Type B pancreatic cell (in vitro differentiated cells): ENCODE measurements around the gene MS4A10. TPM values are rescaled to one million over a fixed set of nuclear protein-coding genes. Genes with fewer than 3 reads are reported as not detected.

Experiments
- DNase-seq: peaks from one replicate; pipeline ENCODE4 v3.0.0; 2021; ENCODE audit warnings: mixed read lengths; ENCODE audit not compliant: unreplicated experiment; ENCODE audit errors: extremely low spot score
- H3K27ac Mint-ChIP-seq: 2 replicates; pipeline ENCODE4 v1.8.0; 2021; ENCODE audit warnings: mild to moderate bottlenecking, mixed read lengths
- H3K27me3 Mint-ChIP-seq: 2 replicates; pipeline ENCODE4 v1.8.0; 2021; ENCODE audit warnings: mixed read lengths
- H3K36me3 Mint-ChIP-seq: 2 replicates; pipeline ENCODE4 v1.8.0; 2021; ENCODE audit warnings: mixed read lengths
- H3K4me1 Mint-ChIP-seq: one replicate; pipeline ENCODE4 v1.8.0; 2021; ENCODE audit warnings: mixed read lengths; ENCODE audit not compliant: unreplicated experiment
- H3K4me3 Mint-ChIP-seq: 2 replicates; pipeline ENCODE4 v1.8.0; 2021; ENCODE audit warnings: mild to moderate bottlenecking, mixed read lengths
- H3K9me3 Mint-ChIP-seq: 2 replicates; pipeline ENCODE4 v1.8.0; 2021; ENCODE audit warnings: mixed read lengths
- CTCF ChIP-seq: fragments of 200-600 bp; sonication (generic); conservative IDR thresholded peaks from 2 replicates; pipeline ENCODE4 v1.5.0; 2021; ENCODE audit warnings: antibody characterized with exemption, mild to moderate bottlenecking
- total RNA-seq: library from RNA; stranded (reverse); gene quantifications from 2 replicates; pipeline ENCODE4 v1.2.1, GENCODE V29; 2021; ENCODE audit warnings: low replicate concordance

MS4A10 gene
- total RNA-seq, 1 donor from 2014 or later, result not detected

- no peak for TF ChIP-seq CTCF
- H3K27me3 Mint-ChIP-seq, result peaks cover 7% of the 10 kb centered on the region
- no peaks in the 10 kb centered on the region for H3K9me3 Mint-ChIP-seq
- H3K36me3 Mint-ChIP-seq, result no peaks in the 10 kb centered on the region
- H3K4me1 Mint-ChIP-seq, result peaks cover 7% of the 10 kb centered on the region
- no peak overlapping the region for H3K4me3 Mint-ChIP-seq
- DNase-seq, result no peak
- no peak overlapping the region for H3K27ac Mint-ChIP-seq
Measured at GRCh38 chr11:60774726-60775125, 10.4 kb upstream of the MS4A10 start.

GRCh38 chr11:60775420-60775961 is 9.6 kb upstream of the MS4A10 start:
- peaks cover 7% of the 10 kb centered on the region for H3K27me3 Mint-ChIP-seq
- peak; percentile 86 for DNase-seq
- no peaks in the 10 kb centered on the region for H3K36me3 Mint-ChIP-seq
- peak; percentile 93 for TF ChIP-seq CTCF
- no peak overlapping the region for H3K4me3 Mint-ChIP-seq
- no peaks in the 10 kb centered on the region for H3K9me3 Mint-ChIP-seq
- H3K27ac Mint-ChIP-seq, result peak overlapping the region; percentile 34
- H3K4me1 Mint-ChIP-seq, result peaks cover 7% of the 10 kb centered on the region

GRCh38 chr11:60776167-60776566 is 9.0 kb upstream of the MS4A10 start:
- TF ChIP-seq CTCF, result no peak
- DNase-seq, result no peak
- H3K27me3 Mint-ChIP-seq, result peaks cover 7% of the 10 kb centered on the region
- H3K4me1 Mint-ChIP-seq, result peaks cover 7% of the 10 kb centered on the region
- H3K4me3 Mint-ChIP-seq, result no peak overlapping the region
- H3K27ac Mint-ChIP-seq, result no peak overlapping the region
- H3K36me3 Mint-ChIP-seq, result no peaks in the 10 kb centered on the region
- no peaks in the 10 kb centered on the region for H3K9me3 Mint-ChIP-seq

GRCh38 chr11:60777106-60777505 is 8.0 kb upstream of the MS4A10 start:
- Mint-ChIP-seq H3K27me3 (peaks cover 3% of the 10 kb centered on the region), H3K36me3 (no peaks in the 10 kb centered on the region), H3K4me1 (peaks cover 7% of the 10 kb centered on the region), H3K27ac (no peak overlapping the region), H3K4me3 (no peak overlapping the region), H3K9me3 (no peaks in the 10 kb centered on the region)
- DNase-seq, result no peak
- no peak for TF ChIP-seq CTCF

- Mint-ChIP-seq H3K27ac (no peak overlapping the region), H3K4me1 (peaks cover 7% of the 10 kb centered on the region), H3K36me3 (no peaks in the 10 kb centered on the region), H3K27me3 (peaks cover 3% of the 10 kb centered on the region), H3K4me3 (no peak overlapping the region), H3K9me3 (no peaks in the 10 kb centered on the region)
- TF ChIP-seq CTCF, result no peak
- DNase-seq, result no peak
Measured at GRCh38 chr11:60777572-60777971, 7.6 kb upstream of the MS4A10 start.

GRCh38 chr11:60780065-60780464 is 5.1 kb upstream of the MS4A10 start:
- Mint-ChIP-seq H3K36me3 (no peaks in the 10 kb centered on the region), H3K27ac (no peak overlapping the region), H3K9me3 (no peaks in the 10 kb centered on the region), H3K27me3 (peaks cover 7% of the 10 kb centered on the region), H3K4me3 (no peak overlapping the region), H3K4me1 (peaks cover 12% of the 10 kb centered on the region)
- TF ChIP-seq CTCF, result no peak
- no peak for DNase-seq
